ENCODE results near the gene LRRC58. TPM values are rescaled to one million over a fixed set of nuclear protein-coding genes. Genes with fewer than 3 reads are reported as not detected.
"Not testable (repeated sequence)": the region's sequence is repeated elsewhere in the genome, so short reads cannot be mapped to it uniquely, and the experiment has no call there.

The LRRC58 gene
- polyA plus RNA-seq, 3 donors, result 31.9 to 35.2 (median 33.0) TPM

- no peak for DNase-seq (ENCODE audit: low read depth in 3 of 3, low spot score in 2 of 3)
Observed at GRCh38 chr3:120341658-120342346, 7.4 kb downstream of the LRRC58 start.

- DNase-seq (ENCODE audit: low read depth in 3 of 3, low spot score in 2 of 3), result no peak
Observed at GRCh38 chr3:120339362-120339761, 9.8 kb downstream of the LRRC58 start.

GRCh38 chr3:120338517-120338916, 10.6 kb downstream of the LRRC58 start:
- no peak for DNase-seq (ENCODE audit: low read depth in 3 of 3, low spot score in 2 of 3)

GRCh38 chr3:120332646-120333045, 16.5 kb downstream of the LRRC58 start:
- DNase-seq (ENCODE audit: low read depth in 3 of 3, low spot score in 2 of 3), result no peak

- DNase-seq (ENCODE audit: low read depth in 3 of 3, low spot score in 2 of 3), result no peak
Observed at GRCh38 chr3:120331076-120331475, 18.1 kb downstream of the LRRC58 start.

- no peak for DNase-seq (ENCODE audit: low read depth in 3 of 3, low spot score in 2 of 3)
Observed at GRCh38 chr3:120326784-120327183, 22.4 kb downstream of the LRRC58 start.

GRCh38 chr3:120324190-120324589, 25.0 kb downstream of the LRRC58 start:
- no peak for DNase-seq (ENCODE audit: low read depth in 3 of 3, low spot score in 2 of 3)

GRCh38 chr3:120323761-120324160, 25.4 kb downstream of the LRRC58 start:
- DNase-seq (ENCODE audit: low read depth in 3 of 3, low spot score in 2 of 3), result not testable (repeated sequence)

- no peak for DNase-seq (ENCODE audit: low read depth in 3 of 3, low spot score in 2 of 3)
Observed at GRCh38 chr3:120311863-120312794, 37.0 kb downstream of the LRRC58 start.

- no peak for DNase-seq (ENCODE audit: low read depth in 3 of 3, low spot score in 2 of 3)
Observed at GRCh38 chr3:120306519-120307455, 42.4 kb downstream of the LRRC58 start.

GRCh38 chr3:120304616-120305015, 44.5 kb downstream of the LRRC58 start:
- peak in 1 of 3 donors; percentile 56 for DNase-seq (ENCODE audit: low read depth in 3 of 3, low spot score in 2 of 3)

GRCh38 chr3:120302361-120302760, 46.8 kb downstream of the LRRC58 start:
- no peak for DNase-seq (ENCODE audit: low read depth in 3 of 3, low spot score in 2 of 3)

GRCh38 chr3:120300971-120301370, 48.2 kb downstream of the LRRC58 start:
- DNase-seq (ENCODE audit: low read depth in 3 of 3, low spot score in 2 of 3), result no peak

GRCh38 chr3:120299403-120299802, 49.8 kb downstream of the LRRC58 start:
- no peak for DNase-seq (ENCODE audit: low read depth in 3 of 3, low spot score in 2 of 3)

- no peak for DNase-seq (ENCODE audit: low read depth in 3 of 3, low spot score in 2 of 3)
Observed at GRCh38 chr3:120298996-120299395, 50.2 kb downstream of the LRRC58 start.

- not testable (repeated sequence) for DNase-seq (ENCODE audit: low read depth in 3 of 3, low spot score in 2 of 3)
Observed at GRCh38 chr3:120291552-120291951, 57.6 kb downstream of the LRRC58 start.

GRCh38 chr3:120289636-120290035, 59.5 kb downstream of the LRRC58 start:
- DNase-seq (ENCODE audit: low read depth in 3 of 3, low spot score in 2 of 3), result no peak

- no peak for DNase-seq (ENCODE audit: low read depth in 3 of 3, low spot score in 2 of 3)
Observed at GRCh38 chr3:120286465-120286864, 62.7 kb downstream of the LRRC58 start.

- no peak for DNase-seq (ENCODE audit: low read depth in 3 of 3, low spot score in 2 of 3)
Observed at GRCh38 chr3:120285508-120285841, 63.7 kb downstream of the LRRC58 start.

- DNase-seq (ENCODE audit: low read depth in 3 of 3, low spot score in 2 of 3), result no peak
Observed at GRCh38 chr3:120284747-120285507, 64.2 kb downstream of the LRRC58 start, which contains the start of gene GPR156. Gene GPR156, minus strand, starts transcription at chr3:120285222. Its CDS starts 41,124 bp downstream, at chr3:120244098.
